Stimulated activated memory B cell treated with anti-CD40 and anti-IgM and Interleukin-4, amounts not matched to agents 10 μg/mL and 1 μg/mL and 100 μg/mL, for 72 hours (primary cell): ENCODE data around the gene HS3ST4.

Experiments used
- ATAC-seq: fragments of 150-1000 bp; cut with Tn5 transposase; 2 replicates; pipeline ENCODE4 v1.10.0; 2021
- H3K27ac Mint-ChIP-seq: one replicate; pipeline ENCODE4 v1.8.0; 2022; ENCODE audit warnings: mild to moderate bottlenecking, mixed read lengths
- H3K27me3 Mint-ChIP-seq: one replicate; pipeline ENCODE4 v1.8.0; 2022; ENCODE audit warnings: mixed read lengths
- H3K36me3 Mint-ChIP-seq: one replicate; pipeline ENCODE4 v1.8.0; 2022; ENCODE audit warnings: mixed read lengths
- H3K4me1 Mint-ChIP-seq: one replicate; pipeline ENCODE4 v1.8.0; 2022; ENCODE audit warnings: mixed read lengths
- H3K4me3 Mint-ChIP-seq: one replicate; pipeline ENCODE4 v1.8.0; 2022; ENCODE audit warnings: mild to moderate bottlenecking, moderate library complexity, mixed read lengths
- H3K9me3 Mint-ChIP-seq: one replicate; pipeline ENCODE4 v1.8.0; 2022; ENCODE audit warnings: mixed read lengths

Gene HS3ST4

GRCh38 chr16:25834101-25834500 lies 142.3 kb downstream of the HS3ST4 start:
- H3K9me3 Mint-ChIP-seq = no peaks in the 10 kb centered on the region
- no peaks in the 10 kb centered on the region for H3K36me3 Mint-ChIP-seq
- H3K27ac Mint-ChIP-seq = no peak overlapping the region
- H3K27me3 Mint-ChIP-seq = peaks cover 29% of the 10 kb centered on the region
- no peak for ATAC-seq
- peaks cover 5% of the 10 kb centered on the region for H3K4me1 Mint-ChIP-seq
- H3K4me3 Mint-ChIP-seq = no peak overlapping the region

GRCh38 chr16:25835126-25835525 lies 143.4 kb downstream of the HS3ST4 start:
- Mint-ChIP-seq H3K4me1 (peaks cover 5% of the 10 kb centered on the region), H3K4me3 (no peak overlapping the region), H3K27me3 (peaks cover 28% of the 10 kb centered on the region), H3K36me3 (no peaks in the 10 kb centered on the region), H3K27ac (no peak overlapping the region), H3K9me3 (no peaks in the 10 kb centered on the region)
- no peak for ATAC-seq

- peaks cover 15% of the 10 kb centered on the region for H3K27me3 Mint-ChIP-seq
- no peak for ATAC-seq
- H3K4me1 Mint-ChIP-seq = peaks cover 5% of the 10 kb centered on the region
- no peaks in the 10 kb centered on the region for H3K9me3 Mint-ChIP-seq
- H3K27ac Mint-ChIP-seq = no peak overlapping the region
- no peaks in the 10 kb centered on the region for H3K36me3 Mint-ChIP-seq
- H3K4me3 Mint-ChIP-seq = no peak overlapping the region
These were observed 147.0 kb downstream of the HS3ST4 start for GRCh38 chr16:25838724-25839186.

- Mint-ChIP-seq H3K27me3 (peaks cover 15% of the 10 kb centered on the region), H3K4me1 (peaks cover 5% of the 10 kb centered on the region), H3K4me3 (no peak overlapping the region), H3K9me3 (peaks cover 4% of the 10 kb centered on the region), H3K36me3 (no peaks in the 10 kb centered on the region), H3K27ac (no peak overlapping the region)
- no peak for ATAC-seq
These were observed 150.0 kb downstream of the HS3ST4 start for GRCh38 chr16:25841761-25842160.

DNA sequence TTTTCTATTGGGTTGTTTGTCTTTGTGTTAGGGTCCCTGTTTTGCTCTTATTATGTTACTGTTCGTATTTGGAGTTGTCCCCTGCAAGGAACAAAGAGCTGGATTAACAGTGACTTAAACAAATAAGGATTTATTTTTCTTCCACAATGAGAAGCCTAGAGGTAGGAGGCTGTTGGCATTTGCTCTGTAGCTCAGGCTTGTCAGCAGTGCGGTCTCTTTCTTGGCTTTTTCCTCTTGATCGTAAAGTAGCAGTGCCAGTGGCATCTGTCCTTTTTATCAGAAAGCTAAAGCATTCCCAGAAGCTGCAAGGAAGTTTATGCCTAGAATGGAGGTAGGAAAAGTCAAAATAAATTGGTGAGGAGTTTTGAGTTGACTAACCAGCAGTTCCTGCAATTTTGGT lies 154.1 kb downstream of the HS3ST4 start:
- no peak overlapping the region for H3K4me3 Mint-ChIP-seq
- H3K27me3 Mint-ChIP-seq = no peaks in the 10 kb centered on the region
- no peaks in the 10 kb centered on the region for H3K36me3 Mint-ChIP-seq
- H3K27ac Mint-ChIP-seq = no peak overlapping the region
- peaks cover 4% of the 10 kb centered on the region for H3K9me3 Mint-ChIP-seq
- no peaks in the 10 kb centered on the region for H3K4me1 Mint-ChIP-seq
- no peak for ATAC-seq

GRCh38 chr16:25854141-25854540 lies 162.4 kb downstream of the HS3ST4 start:
- Mint-ChIP-seq H3K4me3 (no peak overlapping the region), H3K36me3 (no peaks in the 10 kb centered on the region), H3K27me3 (peaks cover 38% of the 10 kb centered on the region), H3K4me1 (no peaks in the 10 kb centered on the region), H3K9me3 (peaks cover 3% of the 10 kb centered on the region), H3K27ac (no peak overlapping the region)
- no peak for ATAC-seq

GRCh38 chr16:25855063-25855462 lies 163.3 kb downstream of the HS3ST4 start:
- H3K36me3 Mint-ChIP-seq = no peaks in the 10 kb centered on the region
- peaks cover 38% of the 10 kb centered on the region for H3K27me3 Mint-ChIP-seq
- no peak for ATAC-seq
- H3K4me1 Mint-ChIP-seq = no peaks in the 10 kb centered on the region
- peaks cover 3% of the 10 kb centered on the region for H3K9me3 Mint-ChIP-seq
- H3K27ac Mint-ChIP-seq = no peak overlapping the region
- no peak overlapping the region for H3K4me3 Mint-ChIP-seq

DNA sequence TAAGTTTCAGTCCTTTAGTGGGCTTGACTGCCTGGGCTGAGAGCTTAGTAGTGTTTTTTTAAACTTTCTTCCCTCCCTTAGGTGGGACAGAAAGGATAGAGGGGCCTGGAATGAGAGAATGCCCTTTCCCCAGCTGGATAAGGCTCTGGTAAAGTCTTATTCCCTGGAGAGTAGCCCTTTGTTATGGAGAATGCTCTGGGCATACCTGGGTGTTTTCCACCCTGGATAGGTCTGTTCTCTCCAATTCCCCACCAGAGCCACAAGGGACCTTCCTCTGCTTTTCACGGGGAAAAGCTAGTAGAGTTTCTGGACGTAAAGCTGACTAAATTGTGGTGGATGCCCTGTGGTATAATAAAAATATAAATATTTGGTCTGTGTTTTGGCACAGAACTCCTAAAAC lies 164.1 kb downstream of the HS3ST4 start:
- Mint-ChIP-seq H3K27ac (no peak overlapping the region), H3K4me3 (no peak overlapping the region), H3K36me3 (no peaks in the 10 kb centered on the region), H3K27me3 (peaks cover 38% of the 10 kb centered on the region), H3K4me1 (no peaks in the 10 kb centered on the region), H3K9me3 (peaks cover 3% of the 10 kb centered on the region)
- no peak for ATAC-seq

GRCh38 chr16:25859645-25860044 lies 167.9 kb downstream of the HS3ST4 start:
- no peak overlapping the region for H3K4me3 Mint-ChIP-seq
- peaks cover 45% of the 10 kb centered on the region for H3K27me3 Mint-ChIP-seq
- peaks cover 6% of the 10 kb centered on the region for H3K9me3 Mint-ChIP-seq
- H3K27ac Mint-ChIP-seq = no peak overlapping the region
- H3K36me3 Mint-ChIP-seq = no peaks in the 10 kb centered on the region
- ATAC-seq = no peak
- H3K4me1 Mint-ChIP-seq = no peaks in the 10 kb centered on the region

DNA sequence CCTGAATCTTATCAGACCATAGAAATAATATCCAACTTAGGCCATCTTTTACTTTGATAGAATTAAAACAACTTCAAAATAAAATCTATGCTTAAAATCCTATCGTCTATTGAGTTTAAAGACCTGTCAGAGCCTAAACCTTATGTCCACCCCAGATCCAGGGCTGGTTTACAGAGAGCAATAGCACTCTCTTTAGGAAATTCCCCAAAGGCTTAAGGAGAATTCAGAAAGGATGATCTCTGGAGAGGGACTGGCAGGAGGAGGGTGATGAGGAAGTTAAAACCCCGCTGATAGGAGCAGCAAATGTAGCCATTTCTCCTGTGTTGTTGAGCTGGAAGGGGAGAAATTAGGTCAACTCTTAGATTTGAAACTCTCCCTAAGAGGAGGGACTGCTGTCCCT lies 175.3 kb downstream of the HS3ST4 start:
- Mint-ChIP-seq H3K4me3 (no peak overlapping the region), H3K4me1 (no peaks in the 10 kb centered on the region), H3K27ac (no peak overlapping the region), H3K36me3 (no peaks in the 10 kb centered on the region), H3K27me3 (peaks cover 8% of the 10 kb centered on the region), H3K9me3 (peaks cover 11% of the 10 kb centered on the region)
- ATAC-seq = no peak

GRCh38 chr16:25868106-25868505 lies 176.3 kb downstream of the HS3ST4 start:
- no peaks in the 10 kb centered on the region for H3K36me3 Mint-ChIP-seq
- no peak for ATAC-seq
- no peak overlapping the region for H3K27ac Mint-ChIP-seq

GRCh38 chr16:25868706-25869370 lies 177.1 kb downstream of the HS3ST4 start:
- H3K9me3 Mint-ChIP-seq = peaks cover 21% of the 10 kb centered on the region
- no peaks in the 10 kb centered on the region for H3K36me3 Mint-ChIP-seq
- no peak for ATAC-seq
- H3K4me1 Mint-ChIP-seq = no peaks in the 10 kb centered on the region
- no peak overlapping the region for H3K27ac Mint-ChIP-seq
- peaks cover 5% of the 10 kb centered on the region for H3K27me3 Mint-ChIP-seq
- no peak overlapping the region for H3K4me3 Mint-ChIP-seq

More at GRCh38 chr16:25868106-25868505, 176.3 kb downstream of the HS3ST4 start:
- no peak overlapping the region for H3K4me3 Mint-ChIP-seq
- H3K9me3 Mint-ChIP-seq = peaks cover 15% of the 10 kb centered on the region
- H3K4me1 Mint-ChIP-seq = no peaks in the 10 kb centered on the region
- peaks cover 8% of the 10 kb centered on the region for H3K27me3 Mint-ChIP-seq

DNA sequence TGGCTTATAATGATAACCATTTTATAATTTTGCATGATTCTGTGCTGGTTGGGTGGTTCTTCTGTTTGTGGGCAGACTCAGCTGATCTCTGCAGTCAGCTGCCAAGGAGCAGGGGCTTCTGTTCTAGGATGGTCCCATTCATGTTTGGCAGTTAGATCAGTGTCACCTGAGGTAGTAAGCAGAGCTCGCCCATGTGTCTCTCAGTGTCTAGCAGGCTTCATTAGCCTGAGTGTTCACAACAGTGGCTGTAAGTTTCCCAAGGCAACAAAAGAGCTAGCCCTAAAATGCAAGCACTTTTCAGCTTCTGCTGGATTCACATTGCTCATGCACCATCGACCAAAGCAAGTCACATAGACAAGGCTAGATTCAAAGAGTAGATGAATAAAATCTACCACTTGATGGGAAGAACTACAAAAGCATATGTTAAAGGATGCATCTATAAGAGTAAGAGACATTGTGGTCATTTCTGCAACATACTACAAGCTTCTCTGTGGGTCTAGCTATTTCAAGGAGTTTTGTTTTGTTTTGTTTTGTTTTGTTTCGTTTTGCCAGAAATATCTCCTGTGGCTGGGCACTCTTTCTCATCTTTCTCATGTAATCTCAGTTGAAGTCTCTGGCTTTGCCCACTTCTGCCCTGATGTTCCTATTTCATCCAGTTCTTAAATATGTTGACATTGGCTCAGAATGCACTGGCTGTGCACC lies 180.8 kb downstream of the HS3ST4 start:
- peaks cover 6% of the 10 kb centered on the region for H3K27me3 Mint-ChIP-seq
- no peak overlapping the region for H3K27ac Mint-ChIP-seq
- no peaks in the 10 kb centered on the region for H3K36me3 Mint-ChIP-seq
- no peak overlapping the region for H3K4me3 Mint-ChIP-seq
- ATAC-seq = no peak
- no peaks in the 10 kb centered on the region for H3K4me1 Mint-ChIP-seq
- H3K9me3 Mint-ChIP-seq = peaks cover 17% of the 10 kb centered on the region

GRCh38 chr16:25874196-25874595 lies 182.4 kb downstream of the HS3ST4 start:
- no peak overlapping the region for H3K4me3 Mint-ChIP-seq
- H3K36me3 Mint-ChIP-seq = no peaks in the 10 kb centered on the region
- H3K27me3 Mint-ChIP-seq = peaks cover 6% of the 10 kb centered on the region

GRCh38 chr16:25875956-25876598 lies 184.3 kb downstream of the HS3ST4 start:
- Mint-ChIP-seq H3K4me3 (no peak overlapping the region), H3K36me3 (no peaks in the 10 kb centered on the region), H3K27me3 (peaks cover 6% of the 10 kb centered on the region), H3K27ac (no peak overlapping the region), H3K9me3 (peaks cover 17% of the 10 kb centered on the region), H3K4me1 (no peaks in the 10 kb centered on the region)
- no peak for ATAC-seq

More at GRCh38 chr16:25874196-25874595, 182.4 kb downstream of the HS3ST4 start:
- H3K9me3 Mint-ChIP-seq = peaks cover 18% of the 10 kb centered on the region
- H3K4me1 Mint-ChIP-seq = no peaks in the 10 kb centered on the region
- no peak overlapping the region for H3K27ac Mint-ChIP-seq
- ATAC-seq = no peak
